ENCODE results near the gene MASP1. TPM values are rescaled to one million over a fixed set of nuclear protein-coding genes. Genes with fewer than 3 reads are reported as not detected.

MASP1 gene
- polyA plus RNA-seq (ENCODE audit: insufficient read length in 3 of 3), result 10 to 100 TPM in 1 of 3 donors, 1 to 10 TPM in 2; 9.7 to 10.4 (median 9.9) TPM
- long read RNA-seq, donor 1, result 0 reads
- long read RNA-seq, donor 2, partial matches to known transcripts, result 0 of 1 reads
- long read RNA-seq, donor 2, other reads (novel, unspliced or antisense), result 0 of 1 reads
- long read RNA-seq, donor 3, result 0 reads
- long read RNA-seq, donor 4, full-length matches to known transcripts, result 1 of 1 reads
- long read RNA-seq, donor 4, partial matches to known transcripts, result 0 of 1 reads
- long read RNA-seq, donor 4, other reads (novel, unspliced or antisense), result 0 of 1 reads
- long read RNA-seq, donor 5, result 0 reads
- long read RNA-seq, donor 6, full-length matches to known transcripts, result 1 of 1 reads
- long read RNA-seq, donor 6, partial matches to known transcripts, result 0 of 1 reads
- long read RNA-seq, donor 6, other reads (novel, unspliced or antisense), result 0 of 1 reads
- long read RNA-seq, donor 7, full-length matches to known transcripts, result 3 of 3 reads
- long read RNA-seq, donor 7, partial matches to known transcripts, result 0 of 3 reads
- long read RNA-seq, donor 7, other reads (novel, unspliced or antisense), result 0 of 3 reads
- long read RNA-seq, donor 8, result 0 reads
- long read RNA-seq, donor 9, result 0 reads
- long read RNA-seq, donor 10, full-length matches to known transcripts, result 2 of 2 reads
- long read RNA-seq, donor 10, partial matches to known transcripts, result 0 of 2 reads
- long read RNA-seq, donor 10, other reads (novel, unspliced or antisense), result 0 of 2 reads
- long read RNA-seq, donor 11, result 0 reads
- long read RNA-seq, donor 12, full-length matches to known transcripts, result 1 of 1 reads
- long read RNA-seq, donor 12, partial matches to known transcripts, result 0 of 1 reads
- long read RNA-seq, donor 12, other reads (novel, unspliced or antisense), result 0 of 1 reads
- long read RNA-seq, donor 13, result 0 reads
- long read RNA-seq, donor 14, result 0 reads
- long read RNA-seq, donor 15, result 0 reads
- long read RNA-seq, donor 16, full-length matches to known transcripts, result 4 of 4 reads
- long read RNA-seq, donor 16, partial matches to known transcripts, result 0 of 4 reads
- long read RNA-seq, donor 16, other reads (novel, unspliced or antisense), result 0 of 4 reads

DNA sequence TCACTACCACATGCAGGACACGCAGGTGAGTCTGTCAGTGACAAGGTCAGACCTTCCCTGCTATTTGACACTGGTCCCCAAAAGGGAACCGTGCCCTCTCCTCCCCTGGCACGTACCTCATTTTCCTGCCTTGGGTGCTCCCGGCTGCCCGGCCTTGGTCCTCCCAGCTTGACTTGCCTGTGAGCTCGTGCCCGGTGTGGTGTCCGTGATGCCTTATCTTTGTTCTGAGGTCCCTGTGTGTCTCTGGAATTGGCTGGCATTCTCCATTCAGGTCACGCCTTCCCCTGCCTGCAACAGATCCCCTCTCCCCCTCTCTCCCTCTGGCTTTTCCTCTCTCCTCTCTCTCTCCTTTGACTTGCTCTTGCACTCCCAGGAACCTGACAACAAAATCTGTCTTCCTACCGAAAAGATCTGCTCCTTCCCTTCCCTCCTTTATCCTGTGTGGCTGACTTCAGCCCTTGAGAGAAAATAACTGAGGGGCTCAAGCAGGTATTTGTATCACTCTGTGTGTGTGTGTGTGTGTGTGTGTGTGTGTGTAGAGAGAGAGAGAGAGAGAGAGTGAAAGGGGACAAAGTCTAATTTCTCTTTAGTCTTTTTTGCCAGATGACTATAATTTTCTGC lies at the start of gene MASP1:
Gene MASP1, minus strand, starts transcription at position 226 of the 621 bp plus-strand sequence. Its CDS starts 105 bp downstream, at position 121.
- no peak for DNase-seq (ENCODE audit: extremely low read depth in 1 of 11, low read depth in 9 of 11, low spot score in 4 of 11)

DNA sequence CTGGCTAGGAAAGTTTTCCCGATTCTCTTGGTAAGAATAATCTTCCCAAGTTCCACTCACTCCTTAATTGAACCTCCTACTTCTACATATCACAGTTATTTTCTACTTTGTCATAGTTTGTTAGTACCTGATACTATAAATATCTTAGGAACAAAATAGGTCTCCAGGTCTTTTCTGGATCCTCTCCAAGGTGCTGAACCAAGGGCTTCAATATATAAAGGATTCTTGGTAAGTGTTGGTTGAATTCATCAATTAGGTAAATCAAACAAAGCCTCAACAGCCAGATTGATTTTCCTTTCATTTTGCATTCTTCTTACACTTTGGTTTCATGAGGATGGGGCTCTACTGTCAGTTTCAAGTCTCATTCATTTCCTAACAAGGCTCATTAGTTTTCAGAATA lies 49.0 kb upstream of the MASP1 start:
- DNase-seq (ENCODE audit: extremely low read depth in 1 of 11, low read depth in 9 of 11, low spot score in 4 of 11), result no peak

- no peak for DNase-seq (ENCODE audit: extremely low read depth in 1 of 11, low read depth in 9 of 11, low spot score in 4 of 11)
Observed at GRCh38 chr3:187336322-187336721, 44.8 kb upstream of the MASP1 start.

DNA sequence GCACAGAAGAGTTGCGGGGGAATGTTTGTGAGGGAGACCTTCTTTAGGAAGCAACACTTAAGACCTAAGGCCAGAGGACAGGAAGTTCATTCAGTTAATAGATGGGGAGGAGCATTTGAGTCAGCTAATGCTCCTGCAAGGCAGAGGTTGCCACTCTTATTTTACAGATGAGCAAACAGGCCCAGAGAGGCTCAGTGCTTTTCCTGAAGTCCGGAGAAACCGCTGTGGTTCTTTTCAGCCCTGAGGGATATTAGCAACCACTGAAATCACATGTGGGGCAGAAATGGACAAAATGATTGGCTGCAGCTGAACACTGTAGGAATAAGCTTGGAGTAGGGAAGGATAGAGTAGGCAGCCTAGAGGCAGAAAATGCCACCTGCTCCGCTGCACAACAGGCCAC lies 43.4 kb upstream of the MASP1 start:
- no peak for DNase-seq (ENCODE audit: extremely low read depth in 1 of 11, low read depth in 9 of 11, low spot score in 4 of 11)

- DNase-seq (ENCODE audit: extremely low read depth in 1 of 11, low read depth in 9 of 11, low spot score in 4 of 11), result no peak
Observed at GRCh38 chr3:187328691-187329090, 37.2 kb upstream of the MASP1 start.

DNA sequence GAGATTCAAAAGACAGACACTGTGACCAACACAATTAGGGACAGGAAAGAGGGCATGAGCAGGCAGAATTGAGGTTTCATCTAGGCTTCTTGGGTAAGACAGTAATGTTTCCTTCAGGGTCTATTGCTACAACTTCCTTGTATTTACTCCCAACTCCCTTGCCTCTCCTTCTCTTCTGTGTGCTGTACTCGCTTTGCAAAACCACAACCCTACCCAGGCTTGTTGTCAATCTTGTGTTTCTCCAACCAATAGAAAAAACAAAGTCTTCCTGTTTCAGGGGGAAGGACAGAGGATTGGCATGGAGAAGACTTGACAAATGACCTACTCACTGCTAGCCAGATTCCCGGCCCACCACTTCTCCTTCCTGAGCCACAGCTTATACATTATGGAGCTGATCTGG lies 36.3 kb upstream of the MASP1 start:
- no peak for DNase-seq (ENCODE audit: extremely low read depth in 1 of 11, low read depth in 9 of 11, low spot score in 4 of 11)

- no peak for DNase-seq (ENCODE audit: extremely low read depth in 1 of 11, low read depth in 9 of 11, low spot score in 4 of 11)
Observed at GRCh38 chr3:187325632-187326031, 34.1 kb upstream of the MASP1 start.

- no peak for DNase-seq (ENCODE audit: extremely low read depth in 1 of 11, low read depth in 9 of 11, low spot score in 4 of 11)
Observed at GRCh38 chr3:187323091-187323490, 31.6 kb upstream of the MASP1 start.

- no peak for DNase-seq (ENCODE audit: extremely low read depth in 1 of 11, low read depth in 9 of 11, low spot score in 4 of 11)
Observed at GRCh38 chr3:187322291-187322690, 30.8 kb upstream of the MASP1 start.

GRCh38 chr3:187321766-187322165 lies 30.2 kb upstream of the MASP1 start:
- DNase-seq (ENCODE audit: extremely low read depth in 1 of 11, low read depth in 9 of 11, low spot score in 4 of 11), result no peak

GRCh38 chr3:187319699-187320302 lies 28.3 kb upstream of the MASP1 start:
- peak; percentile 42 to 78 (median 59) for DNase-seq (ENCODE audit: extremely low read depth in 1 of 11, low read depth in 9 of 11, low spot score in 4 of 11)

GRCh38 chr3:187318819-187319616 lies 27.5 kb upstream of the MASP1 start:
- DNase-seq (ENCODE audit: extremely low read depth in 1 of 11, low read depth in 9 of 11, low spot score in 4 of 11), result peak; percentile 20 to 52 (median 41)

DNA sequence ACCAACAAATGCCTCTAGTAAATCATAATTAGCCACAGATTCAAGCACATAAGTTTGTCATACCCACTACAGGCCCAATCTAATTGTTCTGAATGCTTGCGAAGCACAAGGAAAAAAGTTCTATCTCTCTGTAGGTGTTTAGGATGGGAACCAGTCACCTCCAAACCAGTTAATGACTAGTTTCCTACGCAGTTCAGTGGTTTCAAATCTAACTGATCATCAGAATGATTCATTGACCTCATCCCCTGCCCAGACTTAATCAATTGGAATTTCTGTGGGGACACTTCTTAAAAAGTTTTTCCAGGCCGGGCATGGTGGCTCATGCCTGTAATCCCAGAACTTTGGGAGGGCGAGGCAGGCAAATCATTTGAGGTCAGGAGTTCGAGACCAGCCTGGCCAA lies 24.3 kb upstream of the MASP1 start:
- no peak for DNase-seq (ENCODE audit: extremely low read depth in 1 of 11, low read depth in 9 of 11, low spot score in 4 of 11)

DNA sequence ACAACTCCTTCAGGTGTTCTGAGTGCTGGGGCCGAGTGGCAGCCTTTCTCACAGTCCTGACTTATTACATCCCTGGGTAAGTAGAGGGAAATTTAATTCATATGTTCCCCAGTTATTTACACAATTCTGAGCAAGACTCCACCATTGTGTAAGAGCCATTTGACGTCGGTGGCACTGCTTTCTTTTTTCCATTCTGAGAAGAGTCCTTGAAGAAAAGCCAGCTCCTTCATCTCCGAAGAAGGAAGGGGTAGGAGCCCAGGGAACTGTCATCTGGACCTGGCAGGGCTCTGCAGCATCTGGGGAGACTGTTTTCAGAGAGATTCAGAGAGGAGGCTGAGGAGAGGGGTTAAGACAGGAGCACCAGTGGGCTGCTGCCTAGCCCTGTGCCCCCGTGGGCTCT lies 22.6 kb upstream of the MASP1 start:
- no peak for DNase-seq (ENCODE audit: extremely low read depth in 1 of 11, low read depth in 9 of 11, low spot score in 4 of 11)

GRCh38 chr3:187310954-187311470 lies 19.5 kb upstream of the MASP1 start:
- no peak for DNase-seq (ENCODE audit: extremely low read depth in 1 of 11, low read depth in 9 of 11, low spot score in 4 of 11)

GRCh38 chr3:187310226-187310625 lies 18.7 kb upstream of the MASP1 start:
- no peak for DNase-seq (ENCODE audit: extremely low read depth in 1 of 11, low read depth in 9 of 11, low spot score in 4 of 11)

DNA sequence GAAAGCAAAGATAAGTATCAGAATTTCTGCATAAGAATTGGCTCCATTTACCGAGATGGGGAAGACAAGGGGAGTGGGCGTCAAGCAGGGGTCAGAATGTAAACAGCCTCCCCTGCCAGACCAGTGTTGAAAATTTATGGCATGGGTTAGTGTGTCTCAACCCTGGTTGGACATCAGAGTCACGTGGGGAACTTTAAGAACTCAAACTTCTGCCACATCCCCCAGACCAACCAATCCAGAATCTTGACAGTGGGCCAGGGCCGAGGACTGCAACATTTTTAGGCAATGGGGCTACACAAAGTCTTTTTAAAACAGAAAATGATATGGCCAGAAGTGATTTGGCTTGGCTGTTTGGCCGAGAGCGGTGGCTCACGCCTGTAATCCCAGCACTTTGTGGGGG lies 14.3 kb upstream of the MASP1 start:
- peak in 1 of 11 donors; percentile 26 for DNase-seq (ENCODE audit: extremely low read depth in 1 of 11, low read depth in 9 of 11, low spot score in 4 of 11)

GRCh38 chr3:187299611-187300010 lies 8.1 kb upstream of the MASP1 start:
- DNase-seq (ENCODE audit: extremely low read depth in 1 of 11, low read depth in 9 of 11, low spot score in 4 of 11), result no peak
